ENCODE results near the gene ZNRF2.

The ZNRF2 gene

DNA sequence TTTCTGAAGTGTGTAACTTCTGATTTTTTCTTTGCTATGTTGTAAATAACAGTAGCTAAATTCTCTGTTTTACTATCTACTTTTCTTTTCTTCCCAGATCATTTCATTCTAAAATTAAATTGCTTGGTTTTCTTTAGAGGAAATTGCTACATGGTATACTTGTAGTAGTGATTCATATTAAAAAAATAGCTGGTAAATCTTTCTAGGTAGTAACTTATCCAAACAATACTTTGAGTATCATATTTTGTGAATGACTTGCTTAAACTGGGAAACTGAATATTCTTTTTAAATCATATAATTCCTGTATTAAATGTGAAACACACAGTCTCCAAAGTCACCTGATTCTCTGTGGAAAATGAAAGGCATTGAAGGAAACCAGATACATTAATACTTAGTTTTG, 85.5 kb downstream of the ZNRF2 start:
- H3K36me3 ChIP-seq (ENCODE audit: low read depth): peaks cover 13% of the 10 kb centered on the region; the same call in 1 of the 2 replicates
- no peaks in the 10 kb centered on the region for H3K27me3 ChIP-seq (ENCODE audit: insufficient read depth, poor library complexity, severe bottlenecking)
- H3K27ac ChIP-seq (ENCODE audit: poor library complexity, severe bottlenecking): no peak overlapping the region
- no peak for TF ChIP-seq CTCF (IDR thresholded peaks at IDR 0.05; ENCODE audit: poor library complexity, severe bottlenecking)
- H3K9me3 ChIP-seq (ENCODE audit: severe bottlenecking): no peaks in the 10 kb centered on the region
- ATAC-seq (ENCODE audit: low read depth): no peak
- H3K4me3 ChIP-seq (ENCODE audit: severe bottlenecking): no peak overlapping the region
- no peak for DNase-seq (ENCODE audit: low spot score)
- peaks cover 14% of the 10 kb centered on the region for H3K4me1 ChIP-seq (ENCODE audit: insufficient read depth, poor library complexity, severe bottlenecking)

GRCh38 chr7:30371321-30371720, 86.9 kb downstream of the ZNRF2 start:
- Histone ChIP-seq H3K9me3 (ENCODE audit: severe bottlenecking) (no peaks in the 10 kb centered on the region), H3K36me3 (ENCODE audit: low read depth) (peaks cover 10% of the 10 kb centered on the region; the same call in 1 of the 2 replicates), H3K4me1 (ENCODE audit: insufficient read depth, poor library complexity, severe bottlenecking) (peaks cover 12% of the 10 kb centered on the region), H3K27ac (ENCODE audit: poor library complexity, severe bottlenecking) (no peak overlapping the region), H3K27me3 (ENCODE audit: insufficient read depth, poor library complexity, severe bottlenecking) (no peaks in the 10 kb centered on the region), H3K4me3 (ENCODE audit: severe bottlenecking) (no peak overlapping the region)
- ATAC-seq (ENCODE audit: low read depth) (no peak), DNase-seq (ENCODE audit: low spot score) (no peak)
- TF ChIP-seq CTCF (IDR thresholded peaks at IDR 0.05; ENCODE audit: poor library complexity, severe bottlenecking): no peak

DNA sequence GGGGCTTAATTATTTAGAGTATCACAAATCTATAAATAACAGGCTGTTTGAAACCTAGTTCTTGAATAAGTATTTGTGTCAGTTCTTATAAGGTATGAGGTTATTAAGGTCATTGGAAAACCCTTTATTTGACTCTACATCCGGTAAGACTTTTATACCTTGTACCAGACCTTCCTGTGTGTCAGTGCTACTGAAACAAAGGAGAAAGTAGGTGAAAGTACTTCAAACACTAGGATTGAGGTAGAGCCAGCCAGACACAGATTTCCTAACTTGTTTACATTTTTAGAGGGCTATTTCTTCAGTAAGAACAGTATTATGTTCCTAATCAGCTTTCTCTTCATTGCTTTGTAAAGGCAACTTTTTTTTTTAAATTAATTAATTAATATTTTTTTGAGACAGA, 93.9 kb downstream of the ZNRF2 start:
- H3K36me3 ChIP-seq (ENCODE audit: low read depth): no peaks in the 10 kb centered on the region

GRCh38 chr7:30379131-30379530, 94.7 kb downstream of the ZNRF2 start:
- ATAC-seq (ENCODE audit: low read depth): no peak
- DNase-seq (ENCODE audit: low spot score): no peak
- Histone ChIP-seq H3K4me1 (ENCODE audit: insufficient read depth, poor library complexity, severe bottlenecking) (no peaks in the 10 kb centered on the region), H3K27ac (ENCODE audit: poor library complexity, severe bottlenecking) (no peak overlapping the region), H3K4me3 (ENCODE audit: severe bottlenecking) (no peak overlapping the region), H3K27me3 (ENCODE audit: insufficient read depth, poor library complexity, severe bottlenecking) (no peaks in the 10 kb centered on the region), H3K36me3 (ENCODE audit: low read depth) (no peaks in the 10 kb centered on the region), H3K9me3 (ENCODE audit: severe bottlenecking) (peaks cover 3% of the 10 kb centered on the region)
- TF ChIP-seq CTCF (IDR thresholded peaks at IDR 0.05; ENCODE audit: poor library complexity, severe bottlenecking): no peak

More for the DNA sequence above, 93.9 kb downstream of the ZNRF2 start:
- TF ChIP-seq CTCF (IDR thresholded peaks at IDR 0.05; ENCODE audit: poor library complexity, severe bottlenecking): no peak
- no peak overlapping the region for H3K27ac ChIP-seq (ENCODE audit: poor library complexity, severe bottlenecking)
- ATAC-seq (ENCODE audit: low read depth) (no peak), DNase-seq (ENCODE audit: low spot score) (no peak)
- no peaks in the 10 kb centered on the region for H3K27me3 ChIP-seq (ENCODE audit: insufficient read depth, poor library complexity, severe bottlenecking)
- H3K4me3 ChIP-seq (ENCODE audit: severe bottlenecking): no peak overlapping the region
- H3K9me3 ChIP-seq (ENCODE audit: severe bottlenecking): peaks cover 3% of the 10 kb centered on the region
- no peaks in the 10 kb centered on the region for H3K4me1 ChIP-seq (ENCODE audit: insufficient read depth, poor library complexity, severe bottlenecking)

DNA sequence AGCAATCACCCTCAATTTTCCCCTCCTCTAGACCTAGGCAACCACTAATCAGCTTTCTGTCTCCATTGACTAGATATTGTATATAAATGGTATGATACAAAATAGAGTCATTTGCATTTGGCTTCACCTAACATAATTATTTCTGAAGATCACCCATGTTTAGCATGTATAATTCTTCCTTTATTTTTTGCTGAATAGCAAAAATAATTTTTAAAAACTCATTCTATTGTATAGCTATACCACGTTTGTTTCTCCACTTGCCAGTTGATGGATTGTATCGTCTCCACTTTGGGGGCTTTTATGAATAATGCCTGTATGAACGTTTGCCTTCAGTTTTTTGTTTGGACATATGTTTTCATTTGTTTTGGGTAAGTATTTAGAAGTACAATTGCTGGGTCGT, 95.3 kb downstream of the ZNRF2 start:
- Histone ChIP-seq H3K9me3 (ENCODE audit: severe bottlenecking) (peaks cover 3% of the 10 kb centered on the region), H3K4me1 (ENCODE audit: insufficient read depth, poor library complexity, severe bottlenecking) (no peaks in the 10 kb centered on the region), H3K4me3 (ENCODE audit: severe bottlenecking) (no peak overlapping the region), H3K27me3 (ENCODE audit: insufficient read depth, poor library complexity, severe bottlenecking) (no peaks in the 10 kb centered on the region), H3K36me3 (ENCODE audit: low read depth) (no peaks in the 10 kb centered on the region), H3K27ac (ENCODE audit: poor library complexity, severe bottlenecking) (no peak overlapping the region)
- no peak for ATAC-seq (ENCODE audit: low read depth)
- no peak for DNase-seq (ENCODE audit: low spot score)
- no peak for TF ChIP-seq CTCF (IDR thresholded peaks at IDR 0.05; ENCODE audit: poor library complexity, severe bottlenecking)
